ENCODE data around the gene NKTR.

- TF ChIP-seq, protein P1, sequence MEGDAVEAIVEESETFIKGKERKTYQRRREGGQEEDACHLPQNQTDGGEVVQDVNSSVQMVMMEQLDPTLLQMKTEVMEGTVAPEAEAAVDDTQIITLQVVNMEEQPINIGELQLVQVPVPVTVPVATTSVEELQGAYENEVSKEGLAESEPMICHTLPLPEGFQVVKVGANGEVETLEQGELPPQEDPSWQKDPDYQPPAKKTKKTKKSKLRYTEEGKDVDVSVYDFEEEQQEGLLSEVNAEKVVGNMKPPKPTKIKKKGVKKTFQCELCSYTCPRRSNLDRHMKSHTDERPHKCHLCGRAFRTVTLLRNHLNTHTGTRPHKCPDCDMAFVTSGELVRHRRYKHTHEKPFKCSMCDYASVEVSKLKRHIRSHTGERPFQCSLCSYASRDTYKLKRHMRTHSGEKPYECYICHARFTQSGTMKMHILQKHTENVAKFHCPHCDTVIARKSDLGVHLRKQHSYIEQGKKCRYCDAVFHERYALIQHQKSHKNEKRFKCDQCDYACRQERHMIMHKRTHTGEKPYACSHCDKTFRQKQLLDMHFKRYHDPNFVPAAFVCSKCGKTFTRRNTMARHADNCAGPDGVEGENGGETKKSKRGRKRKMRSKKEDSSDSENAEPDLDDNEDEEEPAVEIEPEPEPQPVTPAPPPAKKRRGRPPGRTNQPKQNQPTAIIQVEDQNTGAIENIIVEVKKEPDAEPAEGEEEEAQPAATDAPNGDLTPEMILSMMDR (IDR thresholded peaks at IDR 0.05): no peak
- no peak for TF ChIP-seq POLR2A (IDR thresholded peaks at IDR 0.05)
These were observed 44.3 kb upstream of the NKTR start for GRCh38 chr3:42556089-42556632.

All from testis (tissue), 2 donors.